ENCODE results near the gene RBMS1. TPM values are rescaled to one million over a fixed set of nuclear protein-coding genes. Genes with fewer than 3 reads are reported as not detected.
A peak's percentile ranks its signal among the peaks of the same experiment; 100 is the strongest.

Gene RBMS1
- total and polyA plus RNA-seq, 3 donors from 2014 or later: 26.8 to 34.7 (median 30.0) TPM

DNA sequence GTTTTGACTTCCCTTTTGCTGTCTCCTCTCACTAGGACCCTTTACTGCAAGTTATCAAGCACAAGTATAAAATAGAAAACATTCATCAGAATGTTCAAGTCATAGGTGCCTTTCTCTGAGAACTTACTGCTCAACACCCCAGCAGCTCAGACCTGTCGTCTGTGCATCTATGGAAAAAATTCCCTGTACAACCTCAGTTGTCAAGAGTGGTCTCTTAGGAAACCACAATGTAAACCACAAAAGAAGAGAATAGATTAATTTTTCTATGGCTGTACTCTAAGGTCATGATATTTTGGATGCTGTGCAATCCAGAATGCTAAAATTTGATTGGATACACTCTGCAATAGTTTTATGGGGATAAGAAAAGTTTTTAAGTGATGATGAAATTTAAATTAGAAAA is 84.1 kb downstream of the RBMS1 start:
- Histone ChIP-seq H3K4me1 (peaks cover 13% of the 10 kb centered on the region), H3K36me3 (ENCODE audit: low read depth, missing control alignments) (no peaks in the 10 kb centered on the region), H3K27ac (no peak overlapping the region), H3K4me3 (no peak overlapping the region), H3K27me3 (peaks cover 3% of the 10 kb centered on the region), H3K9me3 (no peaks in the 10 kb centered on the region)
- DNase-seq: no peak
- 56 to 62% methylated on average over 1 of the region's 1 CpG for WGBS, 2 donors
- TF ChIP-seq CTCF (IDR thresholded peaks at IDR 0.05) (no peak), POLR2A (IDR thresholded peaks at IDR 0.05) (no peak)
- intact Hi-C loops (cut with DNase I; ENCODE audit: low total_unique reads): no loop called here

DNA sequence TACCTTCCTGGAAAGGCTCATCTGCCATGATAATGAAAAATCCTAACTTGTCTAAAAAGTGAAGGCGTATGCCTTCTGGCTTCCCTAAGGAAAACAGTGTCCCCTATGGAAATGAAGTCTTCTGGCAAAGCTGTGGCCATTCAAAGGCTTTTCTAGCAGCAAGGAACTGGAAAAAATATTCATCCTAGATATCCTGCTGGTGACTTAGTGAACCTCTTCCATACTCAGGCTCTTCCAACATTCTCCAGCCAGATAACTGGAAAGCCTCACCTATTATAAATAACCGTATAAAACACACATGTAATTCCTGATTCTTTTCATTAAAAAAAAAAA is 84.7 kb downstream of the RBMS1 start:
- Histone ChIP-seq H3K4me3 (peak overlapping the region; percentile 47 to 74), H3K27ac (peak overlapping the region in 1 of 2 donors; percentile 77), H3K9me3 (no peaks in the 10 kb centered on the region), H3K4me1 (peaks cover 13% of the 10 kb centered on the region), H3K27me3 (peaks cover 3% of the 10 kb centered on the region), H3K36me3 (ENCODE audit: low read depth, missing control alignments) (no peaks in the 10 kb centered on the region)
- no peak for DNase-seq
- TF ChIP-seq POLR2A (IDR thresholded peaks at IDR 0.05) (no peak), CTCF (IDR thresholded peaks at IDR 0.05) (no peak)
- intact Hi-C loops (cut with DNase I; ENCODE audit: low total_unique reads): no loop called here
- WGBS, 2 donors: 58 to 71% methylated on average over 2 of the region's 2 CpGs

DNA sequence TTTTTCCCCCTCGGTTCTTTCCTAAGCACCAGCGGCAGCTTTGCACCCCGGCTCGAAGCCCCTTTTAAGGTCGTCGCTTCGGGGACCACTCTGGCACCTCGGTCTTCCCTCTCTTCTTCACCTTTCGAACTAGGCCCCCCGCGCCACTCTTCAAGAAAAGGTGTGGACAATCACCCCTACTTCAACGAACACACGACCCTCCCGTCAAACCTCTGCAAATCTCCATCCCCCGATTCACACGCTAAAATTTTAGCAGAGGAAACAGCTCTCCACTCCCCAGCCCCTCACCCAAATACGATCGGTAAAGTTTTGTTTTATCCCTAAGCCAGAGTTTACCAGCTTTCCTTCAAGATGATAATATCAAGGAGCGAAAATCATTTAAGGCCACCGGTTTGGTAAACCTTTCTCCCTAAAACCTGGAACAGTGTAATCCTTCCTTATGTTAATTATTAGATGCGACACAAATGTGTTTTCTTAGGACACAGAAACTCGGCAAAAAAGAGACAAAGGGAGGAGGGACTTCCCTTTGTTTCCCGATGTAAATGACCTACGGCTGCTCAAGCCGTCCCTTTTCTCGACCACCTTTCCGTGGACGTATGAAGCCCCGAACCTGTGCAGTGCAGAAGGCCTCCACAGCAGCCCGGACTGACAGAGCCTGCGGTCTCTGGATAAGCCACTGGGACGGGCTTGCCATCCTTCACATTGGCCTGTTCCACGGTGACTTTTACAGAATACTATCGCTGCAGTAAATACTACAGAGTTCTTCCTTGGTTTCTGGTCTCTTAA is 85.2 kb downstream of the RBMS1 start:
- TF ChIP-seq POLR2A (IDR thresholded peaks at IDR 0.05) (no peak), CTCF (IDR thresholded peaks at IDR 0.05) (no peak)
- DNase-seq: peak; percentile 57
- Histone ChIP-seq H3K4me3 (peak overlapping the region; percentile 47 to 74), H3K27ac (peak overlapping the region; percentile 18 to 77), H3K27me3 (peaks cover 3% of the 10 kb centered on the region), H3K36me3 (ENCODE audit: low read depth, missing control alignments) (no peaks in the 10 kb centered on the region), H3K4me1 (peaks cover 13% of the 10 kb centered on the region), H3K9me3 (no peaks in the 10 kb centered on the region)
- intact Hi-C loops (cut with DNase I; ENCODE audit: low total_unique reads): no loop called here
- 19 to 28% methylated on average over 34 of the region's 34 CpGs for WGBS, 2 donors

DNA sequence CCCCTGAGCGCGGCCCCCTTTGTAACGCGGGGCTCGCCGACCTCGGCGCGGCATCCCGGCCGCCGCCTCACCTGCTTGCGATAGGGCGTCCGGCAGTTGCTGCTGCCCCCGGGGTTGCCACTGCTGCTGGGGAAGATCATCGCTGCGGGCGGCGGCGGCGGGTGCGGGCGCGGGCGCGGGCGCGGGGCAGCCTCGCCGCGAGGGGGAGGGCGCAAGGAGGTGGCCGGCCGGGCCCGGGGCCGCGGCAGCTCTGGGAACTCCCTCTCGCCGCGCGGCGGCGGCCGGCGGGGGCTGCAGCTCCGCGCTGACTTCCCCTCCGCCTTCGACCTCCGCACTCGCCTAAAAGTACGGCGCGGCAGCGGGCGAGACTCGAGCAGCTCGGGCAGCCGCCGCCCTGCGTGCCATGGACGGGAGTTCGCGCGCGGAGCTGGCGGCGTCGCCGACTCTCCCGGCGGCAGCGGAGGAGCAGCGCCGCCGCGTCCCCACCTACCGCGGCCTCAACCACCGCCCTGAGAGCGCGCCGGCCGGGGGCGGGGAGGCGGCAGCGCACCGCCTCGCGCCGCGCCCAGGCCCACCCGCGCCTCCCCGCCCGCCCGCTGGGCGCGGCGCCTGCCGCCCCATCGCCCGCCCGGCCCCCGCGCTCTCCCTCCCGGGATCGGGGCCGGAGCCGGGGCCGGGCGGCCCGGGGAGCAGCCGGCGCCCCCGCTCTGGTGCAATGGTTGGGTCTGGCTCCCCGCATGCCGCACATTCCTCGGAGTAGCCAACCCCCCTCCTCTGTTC is 86.0 kb downstream of the RBMS1 start:
- peak; percentile 49 for DNase-seq
- peak overlapping the region; percentile 88 to 90 for H3K27ac ChIP-seq
- no peaks in the 10 kb centered on the region for H3K27me3 ChIP-seq
- no peaks in the 10 kb centered on the region for H3K9me3 ChIP-seq
- TF ChIP-seq POLR2A (IDR thresholded peaks at IDR 0.05) (peak; percentile 9), CTCF (IDR thresholded peaks at IDR 0.05) (peak in 1 of 3 experiments; percentile 8)
- H3K36me3 ChIP-seq (ENCODE audit: low read depth, missing control alignments): no peaks in the 10 kb centered on the region
- peak overlapping the region; percentile 74 to 90 for H3K4me3 ChIP-seq
- 0% methylated on average over 20 to 45 of the region's 120 CpGs for WGBS, 2 donors
- H3K4me1 ChIP-seq: peaks cover 13% of the 10 kb centered on the region
- intact Hi-C loops (cut with DNase I; ENCODE audit: low total_unique reads): no loop called here
